ENCODE data around the gene ANKS6. TPM values are rescaled to one million over a fixed set of nuclear protein-coding genes. Genes with fewer than 3 reads are reported as not detected.

ANKS6 gene
- polyA plus RNA-seq, 4 donors = 24.1 to 33.2 (median 29.1) TPM

- no peak for DNase-seq (ENCODE audit: low read depth in 4 of 4, low spot score in 2 of 4)
These were observed 21.6 kb downstream of the ANKS6 start for GRCh38 chr9:98774746-98775145.

GRCh38 chr9:98773721-98774120, 22.6 kb downstream of the ANKS6 start:
- no peak for DNase-seq (ENCODE audit: low read depth in 4 of 4, low spot score in 2 of 4)

GRCh38 chr9:98772364-98773155, 23.8 kb downstream of the ANKS6 start:
- DNase-seq (ENCODE audit: low read depth in 4 of 4, low spot score in 2 of 4) = no peak

GRCh38 chr9:98771209-98771874, 25.0 kb downstream of the ANKS6 start:
- no peak for DNase-seq (ENCODE audit: low read depth in 4 of 4, low spot score in 2 of 4)

GRCh38 chr9:98770717-98771116, 25.6 kb downstream of the ANKS6 start:
- DNase-seq (ENCODE audit: low read depth in 4 of 4, low spot score in 2 of 4) = no peak

GRCh38 chr9:98768344-98768743, 28.0 kb downstream of the ANKS6 start:
- no peak for DNase-seq (ENCODE audit: low read depth in 4 of 4, low spot score in 2 of 4)

GRCh38 chr9:98767915-98768314, 28.4 kb downstream of the ANKS6 start:
- DNase-seq (ENCODE audit: low read depth in 4 of 4, low spot score in 2 of 4) = no peak

- no peak for DNase-seq (ENCODE audit: low read depth in 4 of 4, low spot score in 2 of 4)
These were observed 29.2 kb downstream of the ANKS6 start for GRCh38 chr9:98767196-98767595.

GRCh38 chr9:98766586-98766985, 29.8 kb downstream of the ANKS6 start:
- DNase-seq (ENCODE audit: low read depth in 4 of 4, low spot score in 2 of 4) = no peak

GRCh38 chr9:98765256-98765655, 31.1 kb downstream of the ANKS6 start:
- DNase-seq (ENCODE audit: low read depth in 4 of 4, low spot score in 2 of 4) = no peak

GRCh38 chr9:98763986-98764745, 32.2 kb downstream of the ANKS6 start:
- DNase-seq (ENCODE audit: low read depth in 4 of 4, low spot score in 2 of 4) = no peak

- no peak for DNase-seq (ENCODE audit: low read depth in 4 of 4, low spot score in 2 of 4)
These were observed 36.1 kb downstream of the ANKS6 start for GRCh38 chr9:98760231-98760630.

- DNase-seq (ENCODE audit: low read depth in 4 of 4, low spot score in 2 of 4) = no peak
These were observed 41.2 kb downstream of the ANKS6 start for GRCh38 chr9:98755006-98755618.

GRCh38 chr9:98751210-98751609, 45.1 kb downstream of the ANKS6 start:
- DNase-seq (ENCODE audit: low read depth in 4 of 4, low spot score in 2 of 4) = no peak

- DNase-seq (ENCODE audit: low read depth in 4 of 4, low spot score in 2 of 4) = no peak
These were observed 45.8 kb downstream of the ANKS6 start for GRCh38 chr9:98750364-98751060.

- no peak for DNase-seq (ENCODE audit: low read depth in 4 of 4, low spot score in 2 of 4)
These were observed 48.9 kb downstream of the ANKS6 start for GRCh38 chr9:98747476-98747875.

- DNase-seq (ENCODE audit: low read depth in 4 of 4, low spot score in 2 of 4) = no peak
These were observed 50.9 kb downstream of the ANKS6 start for GRCh38 chr9:98745470-98745869.

GRCh38 chr9:98743818-98744611, 52.3 kb downstream of the ANKS6 start:
- DNase-seq (ENCODE audit: low read depth in 4 of 4, low spot score in 2 of 4) = no peak

- DNase-seq (ENCODE audit: low read depth in 4 of 4, low spot score in 2 of 4) = no peak
These were observed 53.0 kb downstream of the ANKS6 start for GRCh38 chr9:98743329-98743728.

Data from left renal cortex interstitium (tissue), 4 donors.